OCI-LY3 (cell line): ENCODE data around the gene C12orf60.
A peak's percentile ranks its signal among the peaks of the same experiment; 100 is the strongest.

ENCODE experiments used
- CTCF ChIP-seq: fragments of 200-600, 300-600 bp; sonication (generic); IDR thresholded peaks from 2 replicates; pipeline ENCODE4 v1.5.1; 2014; ENCODE audit warnings: antibody characterized with exemption, low read length, low read depth
- EZH2phosphoT487 ChIP-seq: fragments of 200-600 bp; shearing (Covaris generic); IDR thresholded peaks from 2 replicates; pipeline ENCODE4 v1.6.1; 2018; ENCODE audit warnings: antibody characterized with exemption, mixed run types, low read depth

DNA sequence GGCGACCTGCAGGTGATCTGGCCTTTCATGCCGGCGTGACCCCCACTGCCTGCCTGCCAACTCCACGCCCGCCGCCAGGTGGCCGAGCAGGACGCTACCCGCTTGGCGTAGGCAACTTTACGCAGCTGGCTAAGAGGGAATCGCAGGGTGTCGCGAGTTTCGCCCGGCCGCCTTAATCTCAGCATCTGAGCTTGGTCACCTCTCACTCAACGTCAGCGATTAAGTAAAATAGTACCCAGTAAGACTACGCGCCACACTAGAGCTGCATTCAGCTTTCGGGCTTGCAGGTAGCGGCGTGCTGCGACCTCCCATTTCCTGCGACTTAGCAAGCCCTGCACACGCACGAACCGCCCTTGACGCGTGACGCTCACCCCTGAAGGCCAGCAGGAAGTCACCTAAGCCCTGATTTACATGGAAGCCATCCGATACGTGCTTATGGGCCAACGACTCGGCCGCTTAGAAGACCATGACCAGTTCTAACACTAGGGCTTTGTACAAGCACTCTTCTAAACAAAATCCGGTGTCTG, 33.4 kb upstream of the C12orf60 start:
- TF ChIP-seq CTCF (peak; percentile 60), EZH2phosphoT487 (no peak)
